NCI-H1092 (cell line): Measurements from ENCODE around the gene GNAL.
"Not testable (repeated sequence)": the region's sequence is repeated elsewhere in the genome, so short reads cannot be mapped to it uniquely, and the experiment has no call there.

Experiments
- DNase-seq: peaks from one replicate; lab custom pipeline; 2025; lab: John Stamatoyannopoulos, UW

The GNAL gene

DNA sequence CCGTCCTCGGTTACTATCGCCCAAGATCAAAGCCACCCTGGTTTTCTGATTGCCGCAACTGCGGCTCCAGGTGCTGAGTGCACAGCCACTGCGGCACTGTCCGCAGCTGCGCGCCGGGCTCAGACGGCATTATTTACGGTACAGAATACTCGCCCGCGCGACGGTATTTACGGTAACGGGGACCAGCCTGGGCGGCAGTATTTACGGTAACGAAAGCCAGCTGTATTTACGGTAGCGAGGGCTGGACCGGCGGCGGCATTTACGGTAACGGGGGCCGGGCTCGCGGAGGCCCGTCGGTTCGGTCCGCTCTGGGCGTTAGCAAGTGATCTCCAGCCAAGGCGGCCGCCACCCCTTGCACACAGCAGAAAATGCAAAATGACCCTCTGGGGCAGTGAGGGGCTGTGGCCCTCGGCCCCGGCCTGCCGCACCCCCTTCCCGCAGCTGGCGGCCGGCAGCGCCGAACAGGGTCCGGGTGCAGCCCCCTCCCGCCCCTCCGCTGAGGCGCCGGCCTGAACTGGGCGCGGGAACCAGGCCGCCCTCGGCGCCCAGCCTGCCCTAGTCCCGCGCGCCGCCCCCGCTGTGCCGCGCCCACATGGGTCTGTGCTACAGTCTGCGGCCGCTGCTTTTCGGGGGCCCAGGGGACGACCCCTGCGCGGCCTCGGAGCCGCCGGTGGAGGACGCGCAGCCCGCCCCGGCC is at the start of gene GNAL:
Gene GNAL, plus strand, starts transcription at position 293 of the 697 bp plus-strand sequence. Its CDS starts 300 bp downstream, at position 593.
- peak; percentile 6 for DNase-seq

DNA sequence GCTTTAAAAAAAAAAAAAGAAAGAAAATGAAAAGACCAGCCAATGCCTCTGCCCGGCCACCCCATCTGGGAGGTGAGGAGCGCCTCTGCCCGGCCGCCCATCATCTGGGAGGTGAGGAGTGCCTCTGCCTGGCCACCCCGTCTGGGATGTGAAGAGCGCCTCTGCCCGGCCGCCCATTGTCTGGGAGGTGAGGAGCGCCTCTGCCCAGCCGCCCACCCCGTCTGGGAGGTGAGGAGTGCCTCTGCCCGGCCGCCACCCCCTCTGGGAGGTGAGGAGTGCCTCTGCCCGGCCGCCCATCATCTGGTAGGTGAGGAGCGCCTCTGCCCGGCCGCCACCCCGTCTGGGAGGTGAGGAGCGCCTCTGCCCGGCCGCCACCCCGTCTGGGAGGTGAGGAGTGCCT is 41.8 kb upstream of the GNAL start:
- DNase-seq: not testable (repeated sequence)

DNA sequence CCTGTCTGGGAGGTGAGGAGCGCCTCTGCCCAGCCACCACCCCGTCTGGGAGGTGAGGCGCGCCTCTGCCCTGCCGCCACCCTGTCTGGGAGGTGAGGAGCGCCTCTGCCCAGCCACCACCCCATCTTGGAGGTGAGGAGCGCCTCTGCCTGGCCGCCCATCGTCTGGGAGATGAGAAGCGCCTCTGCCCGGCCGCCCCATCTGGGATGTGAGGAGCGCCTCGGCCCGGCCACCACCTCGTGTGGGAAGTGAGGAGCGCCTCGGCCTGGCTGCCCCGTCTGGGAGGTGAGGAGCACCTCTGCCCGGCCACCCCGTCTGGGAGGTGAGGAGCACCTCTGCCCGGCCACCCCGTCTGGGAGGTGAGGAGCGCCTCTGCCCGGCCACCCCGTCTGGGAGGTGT is 41.3 kb upstream of the GNAL start:
- DNase-seq: not testable (repeated sequence)

DNA sequence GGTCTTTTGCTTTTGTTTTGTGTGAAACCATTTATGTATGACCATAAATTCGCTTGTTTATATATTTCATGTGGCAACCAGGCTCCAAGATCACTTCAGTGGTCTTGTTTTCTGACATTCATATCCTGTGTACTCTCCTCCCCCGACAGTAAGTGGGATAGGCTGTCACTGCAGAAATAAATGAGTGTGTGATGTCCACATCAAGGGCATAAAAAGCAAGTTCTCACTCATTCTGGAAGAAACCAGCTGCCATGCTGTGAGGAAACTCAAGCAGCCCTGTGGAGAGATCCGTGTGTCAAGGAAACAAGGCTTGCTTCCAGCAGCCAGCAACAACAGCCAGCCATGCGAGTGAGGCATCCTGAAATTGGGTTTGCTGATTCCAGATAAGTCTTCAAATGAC is 39.2 kb upstream of the GNAL start:
- DNase-seq: no peak

DNA sequence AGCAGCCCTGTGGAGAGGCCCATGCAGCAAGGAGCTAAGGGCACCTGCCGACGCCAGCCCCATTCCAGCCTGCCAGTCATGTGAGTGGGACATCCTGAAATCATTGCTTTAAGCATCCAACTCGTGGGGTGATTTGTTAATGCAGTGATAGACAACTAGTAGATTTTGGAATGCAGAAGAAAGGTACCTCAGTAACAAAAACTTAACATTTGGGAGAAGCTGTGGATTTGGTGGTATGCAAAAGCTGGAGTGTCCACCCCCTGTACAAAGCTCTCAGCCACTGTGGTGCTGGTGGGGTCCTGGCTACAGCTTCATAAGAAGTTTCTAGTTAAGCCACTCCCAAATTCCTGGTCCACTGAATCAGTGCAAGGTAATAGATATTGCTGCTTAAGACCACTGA is 37.2 kb upstream of the GNAL start:
- DNase-seq: no peak

DNA sequence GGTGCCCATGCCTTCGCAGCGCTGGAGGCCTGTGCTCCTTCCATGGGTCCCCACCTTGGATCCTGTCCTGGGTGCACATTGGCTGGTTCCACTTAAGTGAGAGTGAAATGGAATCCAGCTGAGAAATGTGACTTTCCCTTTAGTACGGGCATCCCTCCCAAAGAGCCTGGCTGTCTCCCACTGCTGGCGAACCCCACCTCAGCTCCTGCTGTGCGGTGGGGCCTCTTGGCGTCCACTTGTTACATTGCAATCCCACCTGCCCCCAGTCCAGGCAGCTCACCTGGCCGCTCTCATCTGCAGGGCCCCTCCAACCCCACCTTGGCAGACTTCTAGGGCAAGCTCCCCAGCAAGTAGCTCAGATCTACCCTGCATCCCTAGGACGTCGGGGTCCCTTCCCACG is 35.5 kb upstream of the GNAL start:
- DNase-seq: no peak

DNA sequence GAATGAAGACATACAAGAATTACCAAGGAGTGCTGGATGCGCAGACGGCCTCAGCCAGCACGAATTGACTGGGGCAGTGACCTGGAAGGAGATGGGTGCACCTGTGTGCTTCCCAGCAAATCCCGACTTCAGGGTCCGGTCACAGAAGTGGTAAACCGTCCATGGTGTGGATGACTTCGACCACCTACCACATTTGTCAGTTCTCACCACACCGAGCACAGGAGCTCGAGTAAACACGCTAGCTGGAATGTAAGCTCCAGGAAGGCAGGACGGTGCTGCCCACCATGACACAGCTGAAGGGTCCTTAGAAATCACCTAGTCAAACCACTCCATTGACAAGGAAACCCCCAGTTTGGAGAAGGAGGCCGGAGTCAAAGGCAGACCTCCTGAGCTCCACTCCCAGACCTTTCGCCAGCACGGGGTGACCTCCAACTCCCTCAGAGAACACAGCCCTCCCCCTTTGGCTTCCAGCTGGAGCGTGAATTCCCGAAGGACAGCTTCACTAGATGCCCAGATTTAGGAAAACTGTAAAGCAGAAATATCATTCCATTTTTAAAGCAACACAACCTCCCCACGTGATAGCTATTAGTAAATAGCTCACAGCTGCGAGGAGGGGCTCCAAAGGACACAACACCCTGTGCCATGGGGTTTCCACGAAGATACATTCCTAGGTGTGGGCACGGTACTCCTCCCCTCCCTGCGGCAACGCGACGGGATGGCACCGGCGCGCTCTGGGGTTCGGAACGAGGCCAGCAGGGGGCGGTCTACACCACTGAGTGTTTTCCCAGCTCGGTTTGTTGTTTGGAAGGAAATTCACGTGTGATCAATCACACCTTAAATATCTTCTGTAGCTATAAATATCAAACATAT is 34.1 kb upstream of the GNAL start:
- no peak for DNase-seq

DNA sequence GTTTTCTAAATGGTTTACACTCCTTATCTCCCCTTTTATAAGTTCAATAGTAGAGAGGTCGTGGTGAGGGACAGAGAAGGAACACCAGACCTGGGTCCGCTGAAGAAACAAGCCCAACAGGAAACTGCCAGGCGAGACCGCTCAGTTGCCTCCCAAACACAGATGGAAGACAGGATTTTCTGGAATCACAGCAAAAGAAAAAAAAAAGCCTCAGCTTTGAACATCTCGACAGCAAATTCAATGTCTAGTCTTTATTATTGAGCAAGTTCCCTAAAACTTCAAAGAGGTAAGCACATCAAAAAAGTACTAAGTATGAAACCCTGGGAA is 33.5 kb upstream of the GNAL start:
- no peak for DNase-seq

DNA sequence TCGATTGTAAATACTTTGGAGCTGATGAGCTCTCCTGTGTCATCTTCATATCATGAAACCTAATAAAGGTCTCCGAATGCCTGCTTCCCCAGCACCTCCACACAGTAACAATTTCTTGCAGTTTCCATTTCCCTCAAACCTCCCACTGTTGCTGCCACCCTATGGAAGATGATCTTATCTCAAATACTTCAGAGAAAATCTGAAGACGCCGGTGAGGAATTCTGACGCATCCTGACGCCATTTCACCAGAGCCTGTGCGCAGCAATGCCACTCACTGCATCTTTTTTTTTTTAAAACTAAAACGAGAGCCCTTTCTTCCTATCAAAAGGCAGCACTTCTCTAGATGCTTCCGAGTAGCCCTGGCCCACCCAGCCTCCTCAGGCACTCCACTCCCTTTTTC is 31.9 kb upstream of the GNAL start:
- no peak for DNase-seq

DNA sequence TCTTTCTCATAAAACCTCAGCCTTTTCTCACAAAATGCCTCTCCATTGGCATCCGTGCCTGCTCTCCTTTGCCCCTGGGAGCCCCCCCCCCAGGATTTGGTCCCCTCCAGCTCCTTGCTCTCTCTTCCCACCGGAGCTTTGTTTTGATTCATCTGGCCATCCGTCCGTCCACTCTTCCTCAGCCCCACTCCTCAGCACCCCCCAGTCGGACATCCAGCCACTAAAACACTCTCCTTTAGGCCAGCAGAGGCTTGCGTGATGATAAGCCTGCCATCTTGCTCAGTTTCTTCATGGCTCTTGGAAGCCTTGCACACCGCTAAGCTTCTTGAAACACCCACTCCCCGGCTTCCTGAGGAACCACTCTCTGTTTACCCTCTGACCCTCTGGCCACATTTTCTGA is 31.5 kb upstream of the GNAL start:
- DNase-seq: no peak

DNA sequence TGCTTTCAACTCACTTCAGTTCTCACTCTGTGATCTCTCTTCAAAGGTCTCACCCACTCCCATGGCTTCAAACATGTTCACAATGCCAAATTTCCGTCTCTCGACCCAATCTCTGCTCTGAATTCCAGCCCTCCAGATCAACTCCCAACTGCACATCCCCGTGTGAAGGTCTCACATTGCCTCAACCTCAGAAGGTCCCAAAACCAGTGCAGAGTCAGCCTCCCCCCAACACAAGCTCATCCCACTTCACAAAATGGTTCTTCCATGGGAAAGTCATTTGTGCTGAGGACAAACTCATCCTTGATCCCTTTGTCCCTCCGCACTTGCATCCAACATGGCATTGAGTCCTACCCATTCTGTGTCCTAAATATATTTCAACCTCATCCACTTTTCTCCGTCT is 31.0 kb upstream of the GNAL start:
- DNase-seq: no peak

DNA sequence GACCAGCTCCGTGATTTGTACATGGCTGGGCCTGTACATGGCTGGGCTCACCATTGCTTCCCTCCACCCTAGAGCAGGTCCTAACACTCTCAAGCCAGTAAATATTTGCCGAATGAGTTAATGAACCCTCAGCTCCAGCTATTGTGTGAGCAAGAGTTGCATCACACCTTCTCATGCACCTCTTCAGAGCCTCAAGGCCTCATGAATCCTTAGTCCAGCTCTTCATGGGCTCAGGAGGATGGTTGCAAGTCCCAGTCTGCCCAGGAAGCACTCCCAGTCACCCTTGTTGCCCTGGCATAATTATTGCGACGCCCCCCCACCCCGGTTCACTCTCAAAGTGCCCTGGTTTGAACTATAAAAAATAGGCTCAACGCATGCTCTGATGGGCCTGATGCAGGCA is 30.1 kb upstream of the GNAL start:
- DNase-seq: no peak

DNA sequence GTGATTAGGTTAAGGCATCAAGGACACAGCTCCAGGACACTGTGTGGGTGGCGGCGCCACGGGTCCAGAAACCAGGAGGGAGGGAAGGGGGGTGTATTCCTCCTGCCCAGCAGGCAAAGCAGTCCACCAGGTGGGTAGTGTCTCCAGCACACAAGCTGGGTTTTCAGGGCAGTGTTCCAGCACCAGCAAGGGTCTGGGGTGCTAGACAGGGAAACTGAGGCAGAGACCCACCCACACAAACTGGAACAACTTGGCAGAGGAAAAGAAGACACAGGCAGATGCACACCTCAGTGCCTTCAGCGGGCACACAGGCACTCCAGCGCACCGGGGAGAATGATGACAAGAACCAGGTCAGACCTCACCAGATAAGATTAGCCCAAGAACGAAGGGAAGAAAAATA is 28.4 kb upstream of the GNAL start:
- no peak for DNase-seq

DNA sequence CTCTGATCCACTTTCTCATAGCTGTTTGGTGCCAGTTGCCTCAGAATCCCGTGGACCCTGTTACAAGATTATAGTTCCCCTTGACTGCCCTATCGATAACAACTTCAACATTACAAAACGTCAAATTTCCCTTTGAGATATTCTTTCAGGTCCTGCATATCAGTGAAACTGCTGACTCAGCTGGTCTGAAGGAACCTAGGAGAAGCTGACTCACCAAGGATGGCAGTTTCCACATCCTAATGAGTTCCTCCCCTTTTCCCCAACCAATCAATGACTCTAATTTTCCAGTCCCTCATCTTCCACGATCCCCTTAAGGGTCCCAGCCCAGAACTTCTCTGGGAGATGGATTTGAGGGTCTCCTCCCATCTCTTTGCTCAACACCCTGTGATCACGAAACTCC is 27.6 kb upstream of the GNAL start:
- DNase-seq: no peak

DNA sequence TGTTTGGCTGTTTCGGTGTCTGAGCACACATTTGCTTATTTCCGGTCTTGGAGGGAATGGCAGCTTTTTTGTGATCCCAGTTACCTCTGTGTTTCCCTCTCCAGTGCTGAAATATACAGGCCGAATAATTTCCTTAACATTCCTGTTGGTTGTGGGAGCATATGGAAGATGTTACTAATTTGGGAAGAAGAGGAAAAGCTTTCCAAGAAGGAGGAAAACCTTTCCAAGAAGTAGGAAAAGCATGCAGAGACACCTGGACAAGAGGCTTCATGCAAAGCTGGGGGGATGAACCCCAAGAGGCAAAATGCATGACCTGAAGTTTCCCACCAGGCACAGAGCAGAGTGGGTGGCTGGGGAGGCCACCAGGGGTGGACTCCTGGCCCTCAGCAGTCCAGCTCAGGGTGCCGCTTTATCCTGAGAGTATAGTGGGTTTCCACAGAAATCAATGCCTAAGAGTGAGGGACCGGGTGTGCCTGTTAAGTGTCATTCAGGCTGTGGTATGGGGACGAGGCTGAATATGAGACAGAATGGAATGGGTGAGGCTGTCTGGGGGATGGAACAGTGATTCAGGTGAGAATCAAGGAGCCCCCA is 25.5 kb upstream of the GNAL start:
- no peak for DNase-seq

DNA sequence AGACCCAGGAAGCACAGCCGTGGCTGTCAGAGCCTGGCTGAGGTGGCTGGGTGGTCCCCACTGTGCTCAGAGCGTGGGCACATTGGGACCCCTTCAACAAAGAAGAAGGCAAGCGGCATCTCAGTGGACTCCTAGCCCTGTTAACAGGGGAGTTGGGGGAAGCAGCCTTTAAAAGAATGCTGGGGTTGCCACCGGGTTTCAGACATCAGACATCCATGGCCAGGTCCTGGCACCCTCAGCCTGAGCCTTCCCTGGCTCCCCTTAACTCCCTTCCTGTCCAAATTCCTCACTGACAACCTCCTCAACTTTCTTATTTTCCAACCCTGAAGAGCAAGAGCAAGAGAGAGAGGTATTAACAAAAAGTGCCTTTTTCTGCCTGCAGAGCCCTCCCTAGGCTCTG is 24.8 kb upstream of the GNAL start:
- no peak for DNase-seq

DNA sequence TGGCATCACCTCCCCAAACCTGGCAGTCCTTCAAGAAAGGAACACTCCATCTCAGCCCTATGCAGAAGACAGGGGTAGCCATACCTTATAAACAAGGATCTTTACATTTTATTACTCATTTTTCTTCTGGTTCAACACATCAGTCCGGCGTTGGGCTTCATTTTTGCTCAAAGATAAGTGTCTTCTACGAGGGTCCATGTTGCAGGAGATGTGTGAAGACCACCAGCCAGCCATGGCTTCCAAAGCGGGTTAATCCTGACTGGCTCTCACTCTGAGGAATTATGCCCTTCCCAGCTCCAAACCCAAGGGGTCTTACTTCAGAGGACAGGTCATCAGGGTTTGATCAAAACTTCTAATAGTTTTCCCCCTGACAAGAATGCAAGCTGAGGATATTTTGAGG is 23.9 kb upstream of the GNAL start:
- no peak for DNase-seq

DNA sequence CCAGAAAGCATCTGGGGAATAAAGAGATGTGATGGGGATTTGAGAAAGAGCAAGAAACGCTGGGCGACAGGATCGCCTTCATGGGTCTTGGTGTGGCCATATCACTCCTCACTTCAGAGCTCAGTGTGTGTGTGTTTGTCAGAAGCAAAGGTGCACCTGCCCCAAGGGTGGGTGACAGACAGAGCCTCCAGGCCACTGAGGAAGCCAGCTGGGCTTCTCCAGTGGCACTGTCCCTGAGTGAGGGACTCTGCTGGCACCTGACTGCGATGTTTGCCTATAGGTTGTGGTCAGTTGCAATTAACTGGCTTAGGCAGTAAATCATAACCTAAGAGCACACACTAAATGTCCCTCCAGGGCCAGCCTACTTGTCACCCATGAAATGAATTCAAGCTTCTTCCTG is 23.5 kb upstream of the GNAL start:
- no peak for DNase-seq

DNA sequence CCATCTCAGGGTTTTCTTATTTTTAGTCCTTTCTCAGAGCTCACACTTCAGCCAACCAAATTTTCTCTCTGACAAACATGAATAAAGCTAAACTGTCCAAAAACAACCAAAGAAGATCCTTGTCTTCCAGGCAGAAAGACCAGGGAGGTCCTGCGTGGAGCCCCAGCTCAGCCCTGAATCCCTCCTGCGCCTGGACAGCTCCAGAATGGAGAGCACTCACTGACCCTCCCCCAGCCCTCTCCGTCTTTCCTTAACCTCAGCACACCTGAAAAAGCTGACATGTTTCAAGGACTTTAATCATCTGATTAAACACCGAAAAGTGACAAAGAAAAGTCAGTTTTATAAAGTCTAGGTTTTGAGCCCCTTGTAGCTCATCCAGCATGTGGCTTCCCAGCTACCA is 22.9 kb upstream of the GNAL start:
- no peak for DNase-seq

DNA sequence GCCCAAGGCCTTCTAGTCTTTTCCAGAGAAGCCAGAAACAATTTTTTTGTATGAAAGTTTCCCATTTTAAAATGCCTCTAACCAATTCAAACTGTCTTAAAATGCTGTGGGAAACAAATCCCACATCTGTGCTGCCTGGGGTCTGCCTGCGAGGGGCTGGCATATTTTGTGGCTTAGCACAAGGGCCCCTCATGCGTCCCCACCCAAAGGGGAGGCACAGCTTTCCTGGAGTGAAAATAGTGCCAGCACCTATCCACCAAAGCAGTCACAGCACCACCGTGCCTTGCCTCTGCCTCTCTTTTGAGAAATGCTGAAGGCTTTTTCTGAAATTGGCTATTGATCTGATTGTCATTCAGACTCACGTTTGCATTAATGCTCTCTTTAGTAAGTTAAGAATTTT is 22.2 kb upstream of the GNAL start:
- DNase-seq: no peak

DNA sequence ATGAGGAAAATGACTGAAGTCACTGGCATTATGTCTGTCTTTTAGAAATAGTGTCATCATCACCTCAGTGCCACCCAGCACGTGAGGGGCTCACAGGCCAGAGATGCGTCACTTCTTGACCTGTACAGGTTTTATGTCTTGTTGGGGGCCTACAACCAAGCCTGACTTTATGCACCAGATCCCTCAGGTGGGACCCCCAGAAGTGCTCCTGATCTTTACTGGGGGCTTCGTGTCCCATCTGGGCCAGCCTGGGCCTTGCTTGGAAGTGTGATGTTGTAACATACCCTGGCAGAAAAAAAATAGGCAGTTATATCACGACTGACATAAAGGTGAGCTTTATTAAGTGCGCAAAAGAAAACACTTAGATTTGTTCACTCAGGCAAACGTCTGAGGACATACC is 21.5 kb upstream of the GNAL start:
- no peak for DNase-seq

DNA sequence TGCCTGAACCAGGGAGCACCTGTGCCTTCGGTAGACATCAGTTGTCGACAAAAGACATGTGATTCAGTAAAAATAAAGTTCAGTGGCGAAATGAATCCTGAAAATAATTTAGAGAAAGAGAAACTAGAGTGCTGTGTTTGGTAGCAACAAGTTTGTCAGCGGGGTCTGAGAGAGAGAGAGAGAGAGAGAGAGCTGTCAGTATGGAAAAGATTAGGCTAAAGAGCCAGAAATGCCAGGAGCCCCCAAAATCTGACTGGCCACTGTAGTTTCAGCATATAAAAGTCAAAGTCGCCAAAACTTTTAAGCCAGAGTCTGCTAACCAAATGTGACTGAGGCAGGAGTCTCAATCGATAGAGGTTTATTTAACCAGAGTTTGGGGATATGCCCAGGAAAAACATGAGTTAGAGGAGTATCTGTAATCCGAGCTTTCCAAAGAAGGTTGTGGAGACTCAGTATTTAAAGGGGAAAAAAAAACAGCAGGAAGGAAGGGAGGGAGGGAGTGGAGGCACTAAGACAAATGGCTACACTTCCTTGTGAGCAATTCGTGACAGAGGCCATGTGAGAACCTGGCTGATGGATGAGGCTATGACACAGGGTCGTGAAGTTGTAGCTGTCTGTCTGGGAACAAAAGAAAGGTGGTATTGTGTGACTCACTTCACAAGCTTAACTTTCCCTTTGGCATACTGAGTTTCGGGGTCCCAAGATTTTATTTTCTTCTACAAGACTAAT is 20.5 kb upstream of the GNAL start:
- no peak for DNase-seq
